Gastroesophageal sphincter (tissue), 4 donors: ENCODE data around the gene BBOF1. TPM values are rescaled to one million over a fixed set of nuclear protein-coding genes. Genes with fewer than 3 reads are reported as not detected.
A peak's percentile ranks its signal among the peaks of the same experiment; 100 is the strongest.
"Not testable (repeated sequence)": the region's sequence is repeated elsewhere in the genome, so short reads cannot be mapped to it uniquely, and the experiment has no call there.

Source experiments
- ATAC-seq: fragments of 150-250 bp; one replicate; pipeline ENCODE4 v1.9.1; 2016; ENCODE audit warnings: mild to moderate bottlenecking, moderate library complexity
- H3K27ac ChIP-seq, 4 donors: fragments of 200-600 bp; sonication (generic) in 3 of 4; 1 replicate in 3 of 4; 2 replicates in 1 of 4; pipeline ENCODE4 v1.5.1; 2016 to 2019
- H3K27me3 ChIP-seq: fragments of 200-600 bp; sonication (generic); one replicate; pipeline ENCODE4 v1.5.1; 2019
- H3K36me3 ChIP-seq, 2 donors: fragments of 200-600 bp; sonication (generic); one replicate each; pipeline ENCODE4 v1.5.1; 2019; ENCODE audit warnings: control low read depth in 1 of 2
- H3K4me1 ChIP-seq, 3 donors: fragments of 200-600 bp; sonication (generic); 1 replicate in 2 of 3; 2 replicates in 1 of 3; pipeline ENCODE4 v1.5.1; 2016 to 2019; ENCODE audit warnings: control low read depth in 2 of 3
- H3K4me3 ChIP-seq, 2 donors: fragments of 200-600 bp; sonication (generic); one replicate each; pipeline ENCODE4 v1.5.1; 2019; ENCODE audit warnings: mild to moderate bottlenecking in 1 of 2, moderate library complexity in 1 of 2
- H3K9me3 ChIP-seq, 3 donors: fragments of 200-600 bp; sonication (generic); one replicate each; pipeline ENCODE4 v1.5.1; 2017 to 2019; ENCODE audit warnings: control low read depth in 2 of 3
- CTCF ChIP-seq, 4 experiments: fragments of 200-600 bp in 2 of 4; fragments of 450-650 bp in 2 of 4; sonication (generic) in 1 of 4; IDR thresholded peaks; one replicate each; pipeline ENCODE4 v1.5.1; 2017 to 2019; ENCODE audit warnings: antibody characterized with exemption in 4 of 4, mild to moderate bottlenecking in 2 of 4, moderate library complexity in 2 of 4
- EP300 ChIP-seq: sonication (generic); formaldehyde crosslinking; IDR thresholded peaks from one replicate; pipeline ENCODE4 v1.6.1; 2017; ENCODE audit warnings: antibody characterized with exemption, mild to moderate bottlenecking
- POLR2A ChIP-seq, 2 donors: fragments of 450-650 bp; IDR thresholded peaks; one replicate each; pipeline ENCODE4 v1.6.1; 2017; ENCODE audit warnings: antibody characterized with exemption in 2 of 2, mild to moderate bottlenecking in 2 of 2, moderate library complexity in 1 of 2
- POLR2AphosphoS5 ChIP-seq: sonication (generic); formaldehyde crosslinking; IDR thresholded peaks from one replicate; pipeline ENCODE4 v1.6.1; 2017; ENCODE audit warnings: antibody characterized with exemption
- WGBS, 2 donors: methylation state at CpG; one replicate each; pipeline ENCODE4 v1.1.5; 2018; ENCODE audit warnings: low coverage in 1 of 2; 5-methylcytosine and 5-hydroxymethylcytosine counted together
- total RNA-seq, 4 donors: library from RNA; depleted of rRNA; stranded (reverse); fragments of >200 nt; gene quantifications; one replicate each; pipeline ENCODE4 v1.1.0, GENCODE V29; 2016

The BBOF1 gene
- total RNA-seq, result 10 to 100 TPM in 2 of 4 donors, 1 to 10 TPM in 2; 7.3 to 12.4 (median 10.5) TPM

GRCh38 chr14:74018586-74019407 is at the start of gene BBOF1, which contains the start of gene ENTPD5:
Gene BBOF1, plus strand, starts transcription at chr14:74019349. Its CDS starts 130 bp downstream, at chr14:74019479.
Gene ENTPD5, minus strand, starts transcription at chr14:74019288. Its CDS starts 31,186 bp downstream, at chr14:73988102.
- Histone ChIP-seq H3K4me3 (peak within 1 kb of the TSS; percentile 70 to 94), H3K9me3 (no peaks in the 10 kb centered on the region), H3K4me1 (peaks cover 0 to 25% (median 3%) of the 10 kb centered on the region in 3 donors), H3K27ac (peak within 1 kb of the TSS; percentile 94 to 99 (median 98)), H3K36me3 (peaks cover 0 to 5% of the 10 kb centered on the region in 2 donors), H3K27me3 (no peaks in the 10 kb centered on the region)
- WGBS, 2 donors, result 0% methylated on average over 5 to 8 of the region's 93 CpGs
- peak; percentile 87 for TF ChIP-seq POLR2AphosphoS5
- no peak for TF ChIP-seq EP300
- TF ChIP-seq CTCF (IDR thresholded peaks at IDR 0.05), result peak in 1 of 4 experiments; percentile 43
- TF ChIP-seq POLR2A (IDR thresholded peaks at IDR 0.05), result peak; percentile 93 to 96
- ATAC-seq, result peak; percentile 96

GRCh38 chr14:73973497-73973896 is 45.7 kb upstream of the BBOF1 start:
- H3K27me3 ChIP-seq, result no peaks in the 10 kb centered on the region
- no peak overlapping the region for H3K4me3 ChIP-seq
- TF ChIP-seq EP300 (no peak), POLR2AphosphoS5 (no peak), CTCF (IDR thresholded peaks at IDR 0.05) (no peak), POLR2A (IDR thresholded peaks at IDR 0.05) (no peak)
- no peaks in the 10 kb centered on the region for H3K4me1 ChIP-seq
- H3K36me3 ChIP-seq, result peaks cover 0 to 90% of the 10 kb centered on the region in 2 donors
- no peaks in the 10 kb centered on the region for H3K9me3 ChIP-seq
- WGBS, 2 donors, result 22 to 86% methylated on average over 1 of the region's 2 CpGs
- ATAC-seq, result no peak
- H3K27ac ChIP-seq, result no peak overlapping the region

GRCh38 chr14:73976125-73976524 is 43.0 kb upstream of the BBOF1 start:
- 0 to 86% methylated on average over 1 to 5 of the region's 6 CpGs for WGBS, 2 donors
- H3K27me3 ChIP-seq, result no peaks in the 10 kb centered on the region
- peaks cover 0 to 70% of the 10 kb centered on the region in 2 donors for H3K36me3 ChIP-seq
- no peak for ATAC-seq
- H3K4me1 ChIP-seq, result no peaks in the 10 kb centered on the region
- no peak overlapping the region for H3K27ac ChIP-seq
- no peaks in the 10 kb centered on the region for H3K9me3 ChIP-seq
- TF ChIP-seq CTCF (IDR thresholded peaks at IDR 0.05), result no peak
- TF ChIP-seq POLR2A (IDR thresholded peaks at IDR 0.05), result no peak
- TF ChIP-seq POLR2AphosphoS5, result no peak
- no peak for TF ChIP-seq EP300
- H3K4me3 ChIP-seq, result no peak overlapping the region

GRCh38 chr14:73977896-73978295 is 41.3 kb upstream of the BBOF1 start:
- H3K27ac ChIP-seq, result no peak overlapping the region
- ATAC-seq, result no peak
- peaks cover 0 to 64% of the 10 kb centered on the region in 2 donors for H3K36me3 ChIP-seq
- no peaks in the 10 kb centered on the region for H3K9me3 ChIP-seq
- no peak for TF ChIP-seq POLR2A (IDR thresholded peaks at IDR 0.05)
- TF ChIP-seq POLR2AphosphoS5, result no peak
- H3K4me3 ChIP-seq, result no peak overlapping the region
- no peaks in the 10 kb centered on the region for H3K4me1 ChIP-seq
- H3K27me3 ChIP-seq, result no peaks in the 10 kb centered on the region
- 56 to 82% methylated on average over 1 to 3 of the region's 4 CpGs for WGBS, 2 donors

GRCh38 chr14:73988065-73988464 is 31.1 kb upstream of the BBOF1 start:
- Histone ChIP-seq H3K4me3 (no peak overlapping the region), H3K27ac (no peak overlapping the region), H3K4me1 (no peaks in the 10 kb centered on the region), H3K27me3 (no peaks in the 10 kb centered on the region), H3K36me3 (peaks cover 0 to 46% of the 10 kb centered on the region in 2 donors), H3K9me3 (no peaks in the 10 kb centered on the region)
- ATAC-seq, result no peak
- whole genome bisulfite sequencing, 2 donors, result 93 to 94% methylated on average over 3 of the region's 3 CpGs
- TF ChIP-seq CTCF (IDR thresholded peaks at IDR 0.05), result no peak
- no peak for TF ChIP-seq POLR2AphosphoS5
- no peak for TF ChIP-seq POLR2A (IDR thresholded peaks at IDR 0.05)
- no peak for TF ChIP-seq EP300

GRCh38 chr14:73988656-73989055 is 30.5 kb upstream of the BBOF1 start:
- H3K27ac ChIP-seq, H3K4me3 ChIP-seq, H3K9me3 ChIP-seq, ATAC-seq, H3K27me3 ChIP-seq, H3K4me1 ChIP-seq: not testable (repeated sequence)
- WGBS, 2 donors, result 82 to 94% methylated on average over 4 to 7 of the region's 7 CpGs
- peaks cover 0 to 43% of the 10 kb centered on the region in 2 donors for H3K36me3 ChIP-seq
